GM12873 (cell line): ENCODE measurements around the gene RMRP.

Experiments
- TF ChIP-seq, protein P1 (sequence below): IDR thresholded peaks from 2 replicates; pipeline ENCODE4 v1.5.1; 2012; ENCODE audit warnings: low read depth, mild to moderate bottlenecking, moderate library complexity, low read length, control low read depth; ENCODE audit not compliant: insufficient read depth; ENCODE audit errors: missing control alignments

The RMRP gene

DNA sequence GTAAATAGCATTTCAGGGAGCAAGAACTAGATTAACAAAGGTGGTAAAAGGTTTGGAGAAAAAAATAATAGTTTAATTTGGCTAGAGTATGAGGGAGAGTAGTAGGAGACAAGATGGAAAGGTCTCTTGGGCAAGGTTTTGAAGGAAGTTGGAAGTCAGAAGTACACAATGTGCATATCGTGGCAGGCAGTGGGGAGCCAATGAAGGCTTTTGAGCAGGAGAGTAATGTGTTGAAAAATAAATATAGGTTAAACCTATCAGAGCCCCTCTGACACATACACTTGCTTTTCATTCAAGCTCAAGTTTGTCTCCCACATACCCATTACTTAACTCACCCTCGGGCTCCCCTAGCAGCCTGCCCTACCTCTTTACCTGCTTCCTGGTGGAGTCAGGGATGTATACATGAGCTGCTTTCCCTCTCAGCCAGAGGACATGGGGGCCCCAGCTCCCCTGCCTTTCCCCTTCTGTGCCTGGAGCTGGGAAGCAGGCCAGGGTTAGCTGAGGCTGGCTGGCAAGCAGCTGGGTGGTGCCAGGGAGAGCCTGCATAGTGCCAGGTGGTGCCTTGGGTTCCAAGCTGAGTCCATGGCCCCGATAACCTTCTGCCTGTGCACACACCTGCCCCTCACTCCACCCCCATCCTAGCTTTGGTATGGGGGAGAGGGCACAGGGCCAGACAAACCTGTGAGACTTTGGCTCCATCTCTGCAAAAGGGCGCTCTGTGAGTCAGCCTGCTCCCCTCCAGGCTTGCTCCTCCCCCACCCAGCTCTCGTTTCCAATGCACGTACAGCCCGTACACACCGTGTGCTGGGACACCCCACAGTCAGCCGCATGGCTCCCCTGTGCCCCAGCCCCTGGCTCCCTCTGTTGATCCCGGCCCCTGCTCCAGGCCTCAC lies 15.6 kb upstream of the RMRP start, which contains the start of gene CA9:
Gene CA9 (plus strand): TSS at position 797 of the 893 bp plus-strand sequence. CDS start 32 bp downstream, at position 829.
- TF ChIP-seq, protein P1, sequence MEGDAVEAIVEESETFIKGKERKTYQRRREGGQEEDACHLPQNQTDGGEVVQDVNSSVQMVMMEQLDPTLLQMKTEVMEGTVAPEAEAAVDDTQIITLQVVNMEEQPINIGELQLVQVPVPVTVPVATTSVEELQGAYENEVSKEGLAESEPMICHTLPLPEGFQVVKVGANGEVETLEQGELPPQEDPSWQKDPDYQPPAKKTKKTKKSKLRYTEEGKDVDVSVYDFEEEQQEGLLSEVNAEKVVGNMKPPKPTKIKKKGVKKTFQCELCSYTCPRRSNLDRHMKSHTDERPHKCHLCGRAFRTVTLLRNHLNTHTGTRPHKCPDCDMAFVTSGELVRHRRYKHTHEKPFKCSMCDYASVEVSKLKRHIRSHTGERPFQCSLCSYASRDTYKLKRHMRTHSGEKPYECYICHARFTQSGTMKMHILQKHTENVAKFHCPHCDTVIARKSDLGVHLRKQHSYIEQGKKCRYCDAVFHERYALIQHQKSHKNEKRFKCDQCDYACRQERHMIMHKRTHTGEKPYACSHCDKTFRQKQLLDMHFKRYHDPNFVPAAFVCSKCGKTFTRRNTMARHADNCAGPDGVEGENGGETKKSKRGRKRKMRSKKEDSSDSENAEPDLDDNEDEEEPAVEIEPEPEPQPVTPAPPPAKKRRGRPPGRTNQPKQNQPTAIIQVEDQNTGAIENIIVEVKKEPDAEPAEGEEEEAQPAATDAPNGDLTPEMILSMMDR = no peak

DNA sequence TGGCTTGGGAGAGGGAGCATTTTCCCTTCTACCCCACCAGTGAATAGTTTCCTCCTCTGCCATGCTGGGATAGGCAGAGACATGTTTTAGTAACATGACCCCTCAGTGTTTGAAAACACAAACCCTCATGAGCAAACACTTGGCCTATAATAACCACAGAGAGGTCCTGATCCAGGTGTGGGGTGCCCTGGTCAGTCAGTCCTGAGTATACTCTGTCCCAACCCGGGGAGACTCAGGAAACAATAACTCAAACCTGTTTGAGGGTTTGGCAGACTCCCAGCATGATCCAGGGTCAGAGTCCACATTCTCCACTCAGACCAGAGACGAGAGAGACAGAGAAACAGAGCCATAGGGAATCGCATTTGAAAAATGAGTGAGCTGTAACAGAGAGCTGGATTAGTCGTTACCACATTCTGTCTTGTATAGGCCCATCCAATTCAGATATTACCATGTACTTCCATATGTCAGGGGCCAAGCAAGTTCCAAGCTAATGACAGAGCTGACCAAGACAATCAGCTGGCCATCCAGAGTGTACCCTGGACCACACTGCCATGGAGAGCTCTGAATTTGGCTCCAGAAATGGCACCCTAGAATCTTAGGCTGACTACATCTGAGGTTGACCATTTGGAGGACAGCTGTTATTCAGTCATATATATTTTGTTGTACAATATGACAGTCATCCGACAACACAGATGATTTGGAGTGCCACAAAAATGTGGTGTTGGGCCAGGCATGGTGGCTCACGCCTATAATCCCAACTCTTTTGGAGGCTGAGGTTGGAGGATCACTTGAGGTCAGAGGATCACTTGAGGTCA lies 11.7 kb upstream of the RMRP start:
- TF ChIP-seq, protein P1 = no peak

- TF ChIP-seq, protein P1 = no peak
These were observed 10.1 kb upstream of the RMRP start for GRCh38 chr9:35667939-35668338.

DNA sequence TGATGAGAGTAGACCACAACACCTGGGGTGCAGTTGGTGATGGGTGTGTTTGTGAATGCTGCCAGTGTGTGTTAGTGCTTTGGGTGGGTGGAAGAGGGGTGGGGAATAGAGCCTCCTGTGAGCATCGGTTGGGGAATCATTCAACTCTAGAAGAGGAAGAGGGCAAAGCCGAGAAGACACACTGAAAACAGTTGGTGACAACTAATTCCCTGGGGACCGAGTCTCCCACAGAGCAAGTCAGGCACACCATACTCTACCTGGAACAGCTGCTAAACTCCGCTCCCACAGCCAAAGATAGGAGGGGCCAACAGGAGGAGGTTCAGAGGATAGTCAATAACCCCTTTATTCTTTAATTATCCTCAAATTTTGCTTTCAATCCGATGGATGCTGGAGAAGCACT lies 8.7 kb upstream of the RMRP start:
- TF ChIP-seq, protein P1 = no peak

DNA sequence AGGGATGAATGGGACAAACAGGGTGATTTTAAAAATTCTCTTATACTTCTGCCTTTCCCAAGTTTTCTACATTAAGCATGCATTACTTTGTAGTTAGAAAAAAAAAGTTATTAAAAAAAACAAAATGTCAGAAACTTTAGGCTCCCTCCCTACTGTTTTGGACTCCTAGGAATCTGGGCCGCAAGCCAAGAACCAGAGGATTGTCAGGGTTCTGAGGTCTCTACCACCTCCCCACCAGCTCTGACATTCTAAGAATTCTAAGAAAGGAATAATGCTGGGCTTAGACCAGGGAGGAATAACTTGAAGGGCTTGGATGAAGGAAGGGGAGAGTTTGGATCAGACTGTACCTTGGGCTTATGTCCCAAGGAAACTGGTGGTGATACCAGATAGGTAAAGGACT lies 8.2 kb upstream of the RMRP start:
- TF ChIP-seq, protein P1 = no peak

GRCh38 chr9:35665471-35665818 lies 7.6 kb upstream of the RMRP start:
- TF ChIP-seq, protein P1 = no peak

DNA sequence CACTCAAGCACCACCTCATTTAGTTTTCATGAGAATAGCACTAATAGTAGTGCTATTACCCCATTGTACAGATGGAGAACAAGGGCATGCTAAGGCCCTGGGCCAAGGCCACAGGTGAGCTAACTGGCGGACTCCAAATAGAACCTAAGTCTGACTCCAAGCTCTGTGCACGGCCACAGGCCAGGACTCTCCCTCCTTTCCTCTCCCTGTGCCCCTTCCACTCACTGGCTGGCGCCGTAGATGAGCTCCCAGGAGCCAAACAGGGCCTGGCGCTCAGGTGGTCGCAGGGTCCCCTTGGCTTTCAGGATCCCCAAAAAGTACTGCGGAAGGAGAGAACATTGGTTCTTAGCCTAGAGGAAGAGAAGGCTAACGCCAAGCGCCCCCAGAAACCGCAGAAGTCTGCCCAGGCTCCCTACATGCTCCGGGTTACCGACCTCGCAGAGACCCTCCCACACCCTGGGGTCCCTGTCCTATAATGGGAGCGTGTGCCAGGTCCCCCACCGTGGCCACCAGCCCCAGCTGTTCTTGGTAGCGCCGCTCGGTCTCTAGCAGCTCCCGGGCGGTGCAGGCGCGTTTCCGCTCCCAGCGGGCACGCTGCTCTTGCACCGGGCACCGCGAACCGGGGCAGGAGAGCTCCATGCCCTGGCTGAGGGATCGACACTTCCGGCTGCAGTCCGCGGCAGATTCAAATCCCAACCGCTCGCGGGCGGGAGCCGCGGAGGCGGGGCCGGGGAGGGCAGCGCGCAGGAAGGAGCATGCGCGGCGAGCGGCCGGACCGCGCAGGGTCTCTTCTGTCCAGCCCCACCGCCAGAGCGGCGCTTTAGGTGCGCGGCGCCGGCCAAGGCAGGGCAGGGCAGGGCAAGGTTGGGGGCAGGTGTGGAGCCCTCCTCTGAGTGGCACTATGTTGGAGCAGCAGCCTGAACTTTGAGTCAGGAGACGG lies 7.0 kb upstream of the RMRP start, which contains the start of gene ARHGEF39:
Gene ARHGEF39 (minus strand): TSS at position 665 of the 940 bp plus-strand sequence. CDS start 26 bp downstream, at position 639.
- TF ChIP-seq, protein P1 = peak; percentile 23
